K562 (cell line): Measurements from ENCODE around the gene NDUFA7. TPM values are rescaled to one million over a fixed set of nuclear protein-coding genes. Genes with fewer than 3 reads are reported as not detected.
A peak's percentile ranks its signal among the peaks of the same experiment; 100 is the strongest.

ENCODE experiments used
- ARID1B ChIP-seq: fragments of 450-650 bp; IDR thresholded peaks from 2 replicates; pipeline ENCODE4 v1.6.1; 2016; ENCODE audit warnings: antibody characterized with exemption, mild to moderate bottlenecking, inconsistent platforms
- CCNT2 ChIP-seq: IDR thresholded peaks from 2 replicates; pipeline ENCODE4 v1.6.1; 2011; ENCODE audit warnings: borderline replicate concordance, low read depth, mild to moderate bottlenecking, moderate library complexity, mixed read lengths, low read length; ENCODE audit not compliant: insufficient read length; ENCODE audit errors: extremely low read depth
- NFYB ChIP-seq: IDR thresholded peaks from 2 replicates; pipeline ENCODE4 v1.6.1; 2011; ENCODE audit warnings: mild to moderate bottlenecking, moderate library complexity; ENCODE audit not compliant: insufficient read length; ENCODE audit errors: extremely low read depth
- NR2C1 ChIP-seq, 2 experiments: fragments of 450-650 bp; IDR thresholded peaks; 2 replicates each; pipeline ENCODE4 v1.6.1; 2017; ENCODE audit warnings: mild to moderate bottlenecking in 2 of 2, antibody characterized with exemption in 1 of 2, inconsistent platforms in 1 of 2, missing compliant biosample characterization in 1 of 2, missing genetic modification characterization in 1 of 2
- RB1 ChIP-seq: fragments of 450-650 bp; IDR thresholded peaks from 2 replicates; pipeline ENCODE4 v1.6.1; 2017; ENCODE audit warnings: low read depth, mild to moderate bottlenecking
- SMAD4 ChIP-seq: fragments of 250-450 bp; sonication (Bioruptor Pico); conservative IDR thresholded peaks from 2 replicates; pipeline ENCODE4 v1.8.0; 2021; ENCODE audit warnings: inconsistent platforms, mild to moderate bottlenecking, moderate library complexity
- SRSF9 ChIP-seq: fragments of 200-400 bp; formaldehyde crosslinking; IDR thresholded peaks from 2 replicates; pipeline ENCODE4 v1.6.1; 2017; ENCODE audit warnings: low read depth, low read length, borderline replicate concordance
- TAF7 ChIP-seq: fragments of 450-650 bp; IDR thresholded peaks from 2 replicates; pipeline ENCODE4 v1.6.1; 2016; ENCODE audit warnings: missing genetic modification characterization, missing compliant biosample characterization
- WHSC1 ChIP-seq: IDR thresholded peaks from one replicate; pipeline ENCODE4 v1.6.1; 2012; ENCODE audit warnings: low read length, control low read depth, inconsistent platforms
- ZC3H8 ChIP-seq: fragments of 450-650 bp; IDR thresholded peaks from 2 replicates; pipeline ENCODE4 v1.6.1; 2017
- ZNF133 ChIP-seq: fragments of 250-450 bp; sonication (Bioruptor Pico); IDR thresholded peaks from 2 replicates; pipeline ENCODE4 v1.4.0; 2020; ENCODE audit warnings: mild to moderate bottlenecking
- ZNF146 ChIP-seq: IDR thresholded peaks from one replicate; pipeline ENCODE4 v1.6.1; 2018; ENCODE audit warnings: missing compliant biosample characterization; ENCODE audit not compliant: unreplicated experiment
- ZNF217 ChIP-seq: sonication (generic); formaldehyde crosslinking; IDR thresholded peaks from 2 replicates; pipeline ENCODE4 v1.8.0; 2022; ENCODE audit warnings: mild to moderate bottlenecking, missing genetic modification reagents
- ZNF75A ChIP-seq: fragments of 450-650 bp; formaldehyde crosslinking; IDR thresholded peaks from 2 replicates; pipeline ENCODE4 v1.4.0; 2020; ENCODE audit warnings: mild to moderate bottlenecking
- polyA plus RNA-seq, 8 experiments: library from polyadenylated mRNA; depleted of rRNA in 4 of 8; stranded (reverse) in 5 of 8; unstranded in 3 of 8; fragments of >200 nt; fragmentation: Nextera tagmentation in 2 of 8; fragmentation: Illumina TruSeq in 1 of 8; extraction: Ambion mirVana in 2 of 8; extraction: Trizol in 1 of 8; gene quantifications; 2 replicates each; pipeline versions ENCODE4 v1.2.1 to v1.2.3, GENCODE V29; 2011 to 2014; ENCODE audit warnings: inconsistent platforms in 1 of 8, missing spikeins in 1 of 8
- total RNA-seq, 7 experiments: library from RNA; depleted of rRNA in 6 of 7; stranded (reverse); fragments of >200 nt in 6 of 7; fragmentation: Illumina TruSeq in 2 of 7; extraction: Trizol in 2 of 7; gene quantifications; 2 replicates each; pipeline versions ENCODE4 v1.2.1 to v1.2.3, GENCODE V29; 2011 to 2021; ENCODE audit warnings: low replicate concordance in 1 of 7
- TF ChIP-seq, protein P1 (sequence below): fragments of 250-450 bp; sonication (Bioruptor Pico); IDR thresholded peaks from 2 replicates; pipeline ENCODE4 v1.5.0; 2021; ENCODE audit warnings: mild to moderate bottlenecking, moderate library complexity
- TF ChIP-seq, protein P2 (sequence below): fragments of 250-450 bp; sonication (Bioruptor Pico); IDR thresholded peaks from 2 replicates; pipeline ENCODE4 v1.9.0; 2021; ENCODE audit warnings: mild to moderate bottlenecking, inconsistent platforms
- TF ChIP-seq, protein P3 (sequence below): fragments of 450-650 bp; IDR thresholded peaks from one replicate; pipeline ENCODE4 v1.6.1; 2018; ENCODE audit warnings: mild to moderate bottlenecking, moderate library complexity; ENCODE audit not compliant: partially characterized antibody
- TF ChIP-seq, protein P4 (sequence below): sonication (generic); formaldehyde crosslinking; IDR thresholded peaks from 2 replicates; pipeline ENCODE4 v1.4.0; 2020; ENCODE audit warnings: mild to moderate bottlenecking, missing genetic modification reagents

The NDUFA7 gene
- total and polyA plus RNA-seq, 9 of the 15 experiments (the other 6 are each of a cell fraction or from before 2014, with no cell fraction given): 70.8 to 348 (median 142) TPM

DNA sequence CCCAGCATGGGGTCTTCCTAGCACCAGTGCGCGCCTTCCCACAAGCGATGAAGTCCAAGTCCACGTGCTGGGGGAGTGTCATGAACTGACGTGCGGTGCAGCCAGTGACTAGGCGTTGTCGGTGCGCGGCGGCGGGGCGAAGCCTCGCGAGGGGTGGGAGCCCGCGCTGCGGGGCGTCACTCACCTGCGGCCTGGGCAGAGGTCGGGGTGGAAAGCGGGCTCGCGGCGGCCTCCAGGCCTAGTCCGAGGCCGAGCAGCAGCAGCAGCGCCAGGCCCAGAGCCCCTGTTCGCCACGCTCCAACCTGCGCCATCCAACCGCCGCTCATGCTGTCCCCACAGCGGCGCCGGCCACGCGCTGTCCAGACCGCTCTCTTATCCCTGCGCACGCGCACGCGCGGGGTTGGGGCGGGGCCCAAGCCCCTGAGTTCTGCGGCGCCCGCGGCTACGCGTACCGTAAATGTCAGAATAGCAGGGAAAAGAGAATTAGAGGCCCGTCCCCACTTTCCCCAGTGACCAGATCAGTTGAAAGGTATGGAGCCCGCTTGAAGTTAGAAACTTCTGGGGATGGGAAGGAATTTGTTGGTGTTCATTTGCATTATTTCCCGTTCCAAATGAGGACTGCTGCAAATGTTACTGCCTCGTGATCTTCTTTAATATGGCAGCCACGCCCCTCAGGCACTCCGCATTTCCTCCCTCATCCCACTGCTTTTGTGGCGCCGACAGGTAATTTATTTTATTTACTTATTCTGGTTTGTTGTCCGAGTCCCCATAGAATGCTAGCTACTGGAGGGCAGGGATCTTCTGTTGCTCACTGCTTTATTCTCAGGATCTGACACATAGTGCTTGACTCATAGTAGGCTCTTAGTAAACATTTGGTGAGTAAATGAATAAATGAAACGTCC is 13.0 kb downstream of the NDUFA7 start, which contains the start of gene CD320 (continued):
- TF ChIP-seq, protein P1, sequence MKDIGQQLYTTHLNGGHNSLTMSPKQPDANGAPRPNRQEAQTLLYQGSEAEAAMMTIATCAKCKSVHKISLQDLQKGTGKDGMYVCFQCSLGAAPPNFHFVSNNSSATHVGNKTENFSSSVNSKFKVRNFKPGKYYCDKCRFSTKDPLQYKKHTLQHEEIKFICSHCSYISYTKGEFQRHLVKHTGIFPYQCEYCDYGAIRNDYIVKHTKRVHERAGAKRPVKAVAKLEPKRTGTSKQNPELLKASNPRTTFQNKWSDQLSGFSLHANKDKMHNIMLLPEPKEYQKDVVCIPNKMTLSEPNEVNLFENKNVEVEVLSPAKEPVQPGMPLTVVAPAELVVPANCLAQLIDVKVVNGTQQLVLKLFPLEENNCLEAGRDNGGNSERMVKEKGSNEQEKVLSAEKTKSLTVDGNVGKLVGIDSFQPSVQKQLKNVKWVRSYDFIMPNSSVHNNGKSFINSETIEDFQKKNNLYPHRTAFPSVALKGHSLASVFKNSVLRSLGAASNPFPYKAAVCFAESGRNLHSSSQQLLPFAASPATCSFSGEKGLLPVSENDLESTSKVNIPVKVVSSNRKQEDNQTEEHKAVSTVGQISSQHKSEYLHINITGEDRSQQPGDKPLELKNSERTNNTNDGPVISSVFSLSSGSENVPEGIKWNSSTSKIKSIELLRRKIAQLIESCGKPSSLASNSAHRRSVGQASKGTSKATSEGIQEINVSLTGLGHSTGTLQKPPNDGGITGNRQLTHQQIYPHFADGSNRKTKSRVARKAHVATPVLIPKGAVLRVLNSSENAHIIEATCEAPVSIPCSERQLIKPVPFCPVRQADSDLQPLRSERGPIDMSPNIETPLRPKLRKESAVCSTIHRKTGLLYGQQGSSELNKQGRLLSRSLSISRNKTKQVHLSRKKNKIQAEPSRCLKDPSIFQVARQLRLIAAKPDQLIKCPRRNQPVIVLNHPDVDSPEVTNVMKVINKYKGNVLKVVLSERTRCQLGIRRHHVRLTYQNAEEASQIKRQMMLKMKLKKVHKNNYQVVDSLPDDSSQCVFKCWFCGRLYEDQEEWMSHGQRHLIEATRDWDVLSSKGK (CRISPR knock-in tag): no peak
- TF ChIP-seq NFYB: peak; percentile 55
- no peak for TF ChIP-seq ZNF75A (CRISPR knock-in tag)
- TF ChIP-seq, protein P2, sequence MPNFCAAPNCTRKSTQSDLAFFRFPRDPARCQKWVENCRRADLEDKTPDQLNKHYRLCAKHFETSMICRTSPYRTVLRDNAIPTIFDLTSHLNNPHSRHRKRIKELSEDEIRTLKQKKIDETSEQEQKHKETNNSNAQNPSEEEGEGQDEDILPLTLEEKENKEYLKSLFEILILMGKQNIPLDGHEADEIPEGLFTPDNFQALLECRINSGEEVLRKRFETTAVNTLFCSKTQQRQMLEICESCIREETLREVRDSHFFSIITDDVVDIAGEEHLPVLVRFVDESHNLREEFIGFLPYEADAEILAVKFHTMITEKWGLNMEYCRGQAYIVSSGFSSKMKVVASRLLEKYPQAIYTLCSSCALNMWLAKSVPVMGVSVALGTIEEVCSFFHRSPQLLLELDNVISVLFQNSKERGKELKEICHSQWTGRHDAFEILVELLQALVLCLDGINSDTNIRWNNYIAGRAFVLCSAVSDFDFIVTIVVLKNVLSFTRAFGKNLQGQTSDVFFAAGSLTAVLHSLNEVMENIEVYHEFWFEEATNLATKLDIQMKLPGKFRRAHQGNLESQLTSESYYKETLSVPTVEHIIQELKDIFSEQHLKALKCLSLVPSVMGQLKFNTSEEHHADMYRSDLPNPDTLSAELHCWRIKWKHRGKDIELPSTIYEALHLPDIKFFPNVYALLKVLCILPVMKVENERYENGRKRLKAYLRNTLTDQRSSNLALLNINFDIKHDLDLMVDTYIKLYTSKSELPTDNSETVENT (CRISPR knock-in tag): peak; percentile 67; the same call in 1 of the 2 replicates
- no peak for TF ChIP-seq ARID1B
- no peak for TF ChIP-seq ZNF217 (CRISPR knock-in tag)
- no peak for TF ChIP-seq ZC3H8
- TF ChIP-seq, protein P3, sequence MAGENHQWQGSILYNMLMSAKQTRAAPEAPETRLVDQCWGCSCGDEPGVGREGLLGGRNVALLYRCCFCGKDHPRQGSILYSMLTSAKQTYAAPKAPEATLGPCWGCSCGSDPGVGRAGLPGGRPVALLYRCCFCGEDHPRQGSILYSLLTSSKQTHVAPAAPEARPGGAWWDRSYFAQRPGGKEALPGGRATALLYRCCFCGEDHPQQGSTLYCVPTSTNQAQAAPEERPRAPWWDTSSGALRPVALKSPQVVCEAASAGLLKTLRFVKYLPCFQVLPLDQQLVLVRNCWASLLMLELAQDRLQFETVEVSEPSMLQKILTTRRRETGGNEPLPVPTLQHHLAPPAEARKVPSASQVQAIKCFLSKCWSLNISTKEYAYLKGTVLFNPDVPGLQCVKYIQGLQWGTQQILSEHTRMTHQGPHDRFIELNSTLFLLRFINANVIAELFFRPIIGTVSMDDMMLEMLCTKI: no peak
- TF ChIP-seq SMAD4: peak; percentile 84
- TF ChIP-seq NR2C1 (IDR thresholded peaks at IDR 0.05): no peak
- no peak for TF ChIP-seq NR2C1 (tag; IDR thresholded peaks at IDR 0.05)
- no peak for TF ChIP-seq TAF7 (tag)
- TF ChIP-seq, protein P4, sequence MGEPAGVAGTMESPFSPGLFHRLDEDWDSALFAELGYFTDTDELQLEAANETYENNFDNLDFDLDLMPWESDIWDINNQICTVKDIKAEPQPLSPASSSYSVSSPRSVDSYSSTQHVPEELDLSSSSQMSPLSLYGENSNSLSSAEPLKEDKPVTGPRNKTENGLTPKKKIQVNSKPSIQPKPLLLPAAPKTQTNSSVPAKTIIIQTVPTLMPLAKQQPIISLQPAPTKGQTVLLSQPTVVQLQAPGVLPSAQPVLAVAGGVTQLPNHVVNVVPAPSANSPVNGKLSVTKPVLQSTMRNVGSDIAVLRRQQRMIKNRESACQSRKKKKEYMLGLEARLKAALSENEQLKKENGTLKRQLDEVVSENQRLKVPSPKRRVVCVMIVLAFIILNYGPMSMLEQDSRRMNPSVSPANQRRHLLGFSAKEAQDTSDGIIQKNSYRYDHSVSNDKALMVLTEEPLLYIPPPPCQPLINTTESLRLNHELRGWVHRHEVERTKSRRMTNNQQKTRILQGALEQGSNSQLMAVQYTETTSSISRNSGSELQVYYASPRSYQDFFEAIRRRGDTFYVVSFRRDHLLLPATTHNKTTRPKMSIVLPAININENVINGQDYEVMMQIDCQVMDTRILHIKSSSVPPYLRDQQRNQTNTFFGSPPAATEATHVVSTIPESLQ: peak; percentile 97; the same call in 1 of the 2 replicates
- peak; percentile 96 for TF ChIP-seq CCNT2
- TF ChIP-seq ZNF133 (CRISPR knock-in tag): no peak
- no peak; the same call in 1 of the 2 replicates for TF ChIP-seq RB1
- TF ChIP-seq SRSF9: no peak
- TF ChIP-seq WHSC1: no peak
- no peak for TF ChIP-seq ZNF146 (CRISPR knock-in tag)
